Endodermal cell (in vitro differentiated cells): ENCODE data around the gene BPIFA3. TPM values are rescaled to one million over a fixed set of nuclear protein-coding genes. Genes with fewer than 3 reads are reported as not detected.
A peak's percentile ranks its signal among the peaks of the same experiment; 100 is the strongest.

Experiments used
- DNase-seq: peaks from one replicate; pipeline ENCODE4 v3.0.0-alpha.2; 2017
- H3K27ac ChIP-seq: 2 replicates; pipeline ENCODE4 v1.5.1; 2013; ENCODE audit warnings: mild to moderate bottlenecking, low read depth, low read length, moderate library complexity
- H3K27me3 ChIP-seq: 2 replicates; pipeline ENCODE4 v1.6.1; 2013; ENCODE audit warnings: mild to moderate bottlenecking, low read length, moderate library complexity; ENCODE audit not compliant: insufficient read depth, control insufficient read depth, poor library complexity, severe bottlenecking
- H3K36me3 ChIP-seq: 2 replicates; pipeline ENCODE4 v1.7.0; 2013; ENCODE audit warnings: mild to moderate bottlenecking, low read length, moderate library complexity; ENCODE audit not compliant: control insufficient read depth, insufficient read depth
- H3K4me1 ChIP-seq: one replicate; pipeline ENCODE4 v1.7.0; 2013; ENCODE audit warnings: low read length; ENCODE audit not compliant: control insufficient read depth, insufficient read depth
- H3K4me3 ChIP-seq: 2 replicates; pipeline ENCODE4 v1.5.1; 2013; ENCODE audit warnings: mild to moderate bottlenecking, low read length, moderate library complexity
- H3K9ac ChIP-seq: 2 replicates; pipeline ENCODE4 v1.6.1; 2013; ENCODE audit warnings: mild to moderate bottlenecking, low read length, moderate library complexity; ENCODE audit not compliant: poor library complexity, severe bottlenecking; ENCODE audit errors: extremely low read depth
- H3K9me3 ChIP-seq: 2 replicates; pipeline ENCODE4 v1.6.1; 2013; ENCODE audit warnings: mild to moderate bottlenecking, low read length, moderate library complexity; ENCODE audit not compliant: control insufficient read depth
- H3K27ac Mint-ChIP-seq: 2 replicates; pipeline ENCODE4 v1.8.0; 2020; ENCODE audit warnings: mixed read lengths
- H3K27me3 Mint-ChIP-seq: 2 replicates; pipeline ENCODE4 v1.8.0; 2021; ENCODE audit warnings: mild to moderate bottlenecking, mixed read lengths; ENCODE audit not compliant: insufficient read depth
- H3K36me3 Mint-ChIP-seq: 2 replicates; pipeline ENCODE4 v1.8.0; 2020; ENCODE audit warnings: low read depth, mixed read lengths
- H3K4me1 Mint-ChIP-seq: 2 replicates; pipeline ENCODE4 v1.8.0; 2020; ENCODE audit warnings: mixed read lengths
- H3K4me3 Mint-ChIP-seq: 2 replicates; pipeline ENCODE4 v1.8.0; 2020; ENCODE audit warnings: mild to moderate bottlenecking, moderate library complexity, mixed read lengths
- H3K9me3 Mint-ChIP-seq: 2 replicates; pipeline ENCODE4 v1.8.0; 2020; ENCODE audit warnings: mild to moderate bottlenecking, mixed read lengths
- CTCF ChIP-seq: fragments of 200-600 bp; sonication (generic); conservative IDR thresholded peaks from 2 replicates; pipeline ENCODE4 v1.5.0; 2021; ENCODE audit warnings: antibody characterized with exemption, mild to moderate bottlenecking
- WGBS, 2 experiments: methylation state at CpG; one replicate each; pipeline versions ENCODE4 v1.1.5 to v1.1.7; 2013; ENCODE audit warnings: missing lambda C conversion rate in 2 of 2, mixed read lengths in 1 of 2; ENCODE audit not compliant: insufficient coverage in 1 of 2, insufficient read length in 1 of 2; 5-methylcytosine and 5-hydroxymethylcytosine counted together
- total RNA-seq, 2 donors: library from RNA; stranded (reverse); fragmentation: NEBNext Ultra II Directional in 1 of 2; extraction: Animal tissue kit (Norgen Biotek cat#: 25700) in 1 of 2; gene quantifications; 2 replicates in 1 of 2; 3 replicates in 1 of 2; pipeline ENCODE4 v1.2.1, GENCODE V29; 2021

Gene BPIFA3
- total RNA-seq, 2 donors from 2014 or later = not detected

- WGBS, 2 experiments = 74% methylated on average over 2 of the region's 4 CpGs; no CpG with 5 or more reads in 1 of the 2 experiments
- Mint-ChIP-seq H3K9me3 (no peaks in the 10 kb centered on the region), H3K27ac (no peak overlapping the region), H3K27me3 (peaks cover 30% of the 10 kb centered on the region), H3K36me3 (no peaks in the 10 kb centered on the region), H3K4me1 (no peaks in the 10 kb centered on the region), H3K4me3 (no peak overlapping the region)
- Histone ChIP-seq H3K9me3 (no peaks in the 10 kb centered on the region), H3K4me1 (no peaks in the 10 kb centered on the region), H3K36me3 (no peaks in the 10 kb centered on the region), H3K4me3 (no peak overlapping the region), H3K27ac (no peak overlapping the region), H3K27me3 (peaks cover 60% of the 10 kb centered on the region), H3K9ac (no peak overlapping the region)
- TF ChIP-seq CTCF = no peak
- no peak for DNase-seq
Measured at GRCh38 chr20:33202451-33202850, 14.7 kb upstream of the BPIFA3 start.

- H3K9me3 Mint-ChIP-seq = no peaks in the 10 kb centered on the region
- H3K27ac Mint-ChIP-seq = no peak overlapping the region
- peaks cover 36% of the 10 kb centered on the region for H3K27me3 Mint-ChIP-seq
- DNase-seq = no peak
- no peaks in the 10 kb centered on the region for H3K4me1 Mint-ChIP-seq
- Histone ChIP-seq H3K27me3 (peaks cover 70% of the 10 kb centered on the region), H3K9me3 (no peaks in the 10 kb centered on the region), H3K27ac (no peak overlapping the region), H3K4me1 (no peaks in the 10 kb centered on the region), H3K4me3 (no peak overlapping the region), H3K9ac (no peak overlapping the region), H3K36me3 (no peaks in the 10 kb centered on the region)
- TF ChIP-seq CTCF = no peak
- 94% methylated on average over 2 to 3 of the region's 3 CpGs for WGBS, 2 experiments
- no peak overlapping the region for H3K4me3 Mint-ChIP-seq
- H3K36me3 Mint-ChIP-seq = no peaks in the 10 kb centered on the region
Measured at GRCh38 chr20:33203444-33203843, 13.7 kb upstream of the BPIFA3 start.

- no peaks in the 10 kb centered on the region for H3K9me3 ChIP-seq
- TF ChIP-seq CTCF = no peak
- peaks cover 66% of the 10 kb centered on the region for H3K27me3 ChIP-seq
- no peaks in the 10 kb centered on the region for H3K36me3 Mint-ChIP-seq
- H3K9ac ChIP-seq = no peak overlapping the region
- peak; percentile 96 for DNase-seq
- 9 to 11% methylated on average over 13 of the region's 13 CpGs for WGBS, 2 experiments
- H3K4me1 Mint-ChIP-seq = peaks cover 2% of the 10 kb centered on the region
- no peaks in the 10 kb centered on the region for H3K36me3 ChIP-seq
- peaks cover 35% of the 10 kb centered on the region for H3K27me3 Mint-ChIP-seq
- no peak overlapping the region for H3K4me3 Mint-ChIP-seq
- no peaks in the 10 kb centered on the region for H3K9me3 Mint-ChIP-seq
- H3K4me3 ChIP-seq = no peak overlapping the region
- no peak overlapping the region for H3K27ac ChIP-seq
- H3K4me1 ChIP-seq = no peaks in the 10 kb centered on the region
- H3K27ac Mint-ChIP-seq = no peak overlapping the region
Measured at GRCh38 chr20:33209789-33210188, 7.4 kb upstream of the BPIFA3 start.
